HEK293 (cell line): ENCODE measurements around the gene KDSR.
A peak's percentile ranks its signal among the peaks of the same experiment; 100 is the strongest.

ENCODE experiments used
- GLIS1 ChIP-seq: fragments of 450-650 bp; formaldehyde crosslinking; IDR thresholded peaks from 2 replicates; pipeline ENCODE4 v1.5.1; 2016; ENCODE audit warnings: missing biosample characterization, missing genetic modification characterization
- HOXA7 ChIP-seq: sonication (generic); formaldehyde crosslinking; IDR thresholded peaks from 2 replicates; pipeline ENCODE4 v1.8.1; 2022; ENCODE audit warnings: missing genetic modification reagents, borderline replicate concordance
- OSR2 ChIP-seq: fragments of 450-650 bp; formaldehyde crosslinking; IDR thresholded peaks from 2 replicates; pipeline ENCODE4 v1.5.1; 2016; ENCODE audit warnings: missing biosample characterization, missing genetic modification characterization
- RBAK ChIP-seq: fragments of 450-650 bp; formaldehyde crosslinking; IDR thresholded peaks from 2 replicates; pipeline ENCODE4 v1.5.1; 2016; ENCODE audit warnings: missing biosample characterization, missing genetic modification characterization
- SALL2 ChIP-seq: fragments of 450-650 bp; formaldehyde crosslinking; IDR thresholded peaks from 2 replicates; pipeline ENCODE4 v1.5.0; 2017; ENCODE audit warnings: missing biosample characterization, mild to moderate bottlenecking, missing genetic modification characterization, borderline replicate concordance
- ZBTB7A ChIP-seq: fragments of 450-650 bp; formaldehyde crosslinking; IDR thresholded peaks from 2 replicates; pipeline ENCODE4 v1.5.1; 2016; ENCODE audit warnings: low read depth, missing biosample characterization, missing genetic modification characterization
- ZFHX2 ChIP-seq: fragments of 450-650 bp; formaldehyde crosslinking; conservative IDR thresholded peaks from 2 replicates; pipeline ENCODE4 v1.5.1; 2016; ENCODE audit warnings: missing biosample characterization, missing genetic modification characterization
- ZNF114 ChIP-seq: fragments of 450-650 bp; formaldehyde crosslinking; IDR thresholded peaks from 2 replicates; pipeline ENCODE4 v1.5.0; 2017; ENCODE audit warnings: missing biosample characterization, missing genetic modification characterization
- ZNF140 ChIP-seq: fragments of 450-650 bp; formaldehyde crosslinking; IDR thresholded peaks from 2 replicates; pipeline ENCODE4 v1.5.1; 2016; ENCODE audit warnings: missing biosample characterization, missing genetic modification characterization
- ZNF155 ChIP-seq: fragments of 450-650 bp; formaldehyde crosslinking; IDR thresholded peaks from 2 replicates; pipeline ENCODE4 v1.5.1; 2016; ENCODE audit warnings: missing biosample characterization, missing genetic modification characterization
- ZNF221 ChIP-seq: fragments of 450-650 bp; formaldehyde crosslinking; IDR thresholded peaks from 2 replicates; pipeline ENCODE4 v1.5.1; 2017; ENCODE audit warnings: missing biosample characterization, missing genetic modification characterization, borderline replicate concordance
- ZNF266 ChIP-seq: fragments of 450-650 bp; formaldehyde crosslinking; IDR thresholded peaks from 2 replicates; pipeline ENCODE4 v1.5.1; 2016; ENCODE audit warnings: missing biosample characterization, missing genetic modification characterization, low read depth
- ZNF274 ChIP-seq, 2 experiments: fragments of 200-500 bp in 1 of 2; fragments of 450-650 bp in 1 of 2; sonication (Bioruptor generic) in 1 of 2; formaldehyde crosslinking in 1 of 2; IDR thresholded peaks; 2 replicates each; pipeline versions ENCODE4 v1.5.1 to v1.6.1; 2014 to 2016; ENCODE audit warnings: borderline replicate concordance in 1 of 2, inconsistent platforms in 1 of 2, low read length in 1 of 2, missing biosample characterization in 1 of 2, missing genetic modification characterization in 1 of 2
- ZNF37A ChIP-seq: fragments of 450-650 bp; IDR thresholded peaks from 2 replicates; pipeline ENCODE4 v1.5.1; 2018; ENCODE audit warnings: missing biosample characterization, missing genetic modification characterization
- ZNF394 ChIP-seq: fragments of 450-650 bp; formaldehyde crosslinking; IDR thresholded peaks from 2 replicates; pipeline ENCODE4 v1.5.1; 2016; ENCODE audit warnings: missing biosample characterization, missing genetic modification characterization, mild to moderate bottlenecking, moderate library complexity, borderline replicate concordance
- ZNF404 ChIP-seq: fragments of 450-650 bp; formaldehyde crosslinking; IDR thresholded peaks from 2 replicates; pipeline ENCODE4 v1.5.1; 2017; ENCODE audit warnings: missing biosample characterization, missing genetic modification characterization
- ZNF48 ChIP-seq: fragments of 450-650 bp; formaldehyde crosslinking; IDR thresholded peaks from 2 replicates; pipeline ENCODE4 v1.5.1; 2016; ENCODE audit warnings: missing biosample characterization, missing genetic modification characterization
- ZNF544 ChIP-seq: fragments of 450-650 bp; formaldehyde crosslinking; IDR thresholded peaks from 2 replicates; pipeline ENCODE4 v1.5.0; 2017; ENCODE audit warnings: missing biosample characterization, missing genetic modification characterization
- ZNF558 ChIP-seq: fragments of 450-650 bp; formaldehyde crosslinking; IDR thresholded peaks from 2 replicates; pipeline ENCODE4 v1.5.1; 2016; ENCODE audit warnings: missing biosample characterization, missing genetic modification characterization
- ZNF596 ChIP-seq: fragments of 450-650 bp; IDR thresholded peaks from 2 replicates; pipeline ENCODE4 v1.5.0; 2018; ENCODE audit warnings: missing biosample characterization, mild to moderate bottlenecking, missing genetic modification characterization, moderate library complexity
- ZNF600 ChIP-seq: fragments of 450-650 bp; formaldehyde crosslinking; IDR thresholded peaks from 2 replicates; pipeline ENCODE4 v1.5.1; 2016; ENCODE audit warnings: missing biosample characterization, missing genetic modification characterization
- ZNF76 ChIP-seq: fragments of 450-650 bp; formaldehyde crosslinking; IDR thresholded peaks from 2 replicates; pipeline ENCODE4; 2016; ENCODE audit warnings: low read depth, missing biosample characterization, missing genetic modification characterization, borderline replicate concordance
- ZNF768 ChIP-seq: fragments of 450-650 bp; formaldehyde crosslinking; IDR thresholded peaks from 2 replicates; pipeline ENCODE4 v1.5.1; 2018; ENCODE audit warnings: missing biosample characterization, mild to moderate bottlenecking, missing genetic modification characterization
- TF ChIP-seq, protein P1 (sequence below): fragments of 450-650 bp; formaldehyde crosslinking; IDR thresholded peaks from 2 replicates; pipeline ENCODE4 v1.5.1; 2016; ENCODE audit warnings: missing biosample characterization, missing genetic modification characterization
- TF ChIP-seq, protein P2 (sequence below): fragments of 450-650 bp; formaldehyde crosslinking; IDR thresholded peaks from 2 replicates; pipeline ENCODE4; 2016; ENCODE audit warnings: missing biosample characterization, missing genetic modification characterization
- TF ChIP-seq, protein P3 (sequence below): fragments of 450-650 bp; formaldehyde crosslinking; IDR thresholded peaks from 2 replicates; pipeline ENCODE4 v1.5.1; 2016; ENCODE audit warnings: missing biosample characterization, missing genetic modification characterization, borderline replicate concordance
- TF ChIP-seq, protein P4 (sequence below): fragments of 450-650 bp; formaldehyde crosslinking; IDR thresholded peaks from 2 replicates; pipeline ENCODE4 v1.5.1; 2016; ENCODE audit warnings: missing biosample characterization, missing genetic modification characterization
- TF ChIP-seq, protein P5 (sequence below): fragments of 450-650 bp; formaldehyde crosslinking; IDR thresholded peaks from 2 replicates; pipeline ENCODE4 v1.5.1; 2016; ENCODE audit warnings: missing biosample characterization, missing genetic modification characterization
- TF ChIP-seq, protein P6 (sequence below): fragments of 450-650 bp; formaldehyde crosslinking; IDR thresholded peaks from 2 replicates; pipeline ENCODE4 v1.5.1; 2016; ENCODE audit warnings: missing biosample characterization, missing genetic modification characterization
- TF ChIP-seq, protein P7 (sequence below): fragments of 450-650 bp; formaldehyde crosslinking; IDR thresholded peaks from 2 replicates; pipeline ENCODE4 v1.5.1; 2016; ENCODE audit warnings: missing biosample characterization, missing genetic modification characterization

The KDSR gene

DNA sequence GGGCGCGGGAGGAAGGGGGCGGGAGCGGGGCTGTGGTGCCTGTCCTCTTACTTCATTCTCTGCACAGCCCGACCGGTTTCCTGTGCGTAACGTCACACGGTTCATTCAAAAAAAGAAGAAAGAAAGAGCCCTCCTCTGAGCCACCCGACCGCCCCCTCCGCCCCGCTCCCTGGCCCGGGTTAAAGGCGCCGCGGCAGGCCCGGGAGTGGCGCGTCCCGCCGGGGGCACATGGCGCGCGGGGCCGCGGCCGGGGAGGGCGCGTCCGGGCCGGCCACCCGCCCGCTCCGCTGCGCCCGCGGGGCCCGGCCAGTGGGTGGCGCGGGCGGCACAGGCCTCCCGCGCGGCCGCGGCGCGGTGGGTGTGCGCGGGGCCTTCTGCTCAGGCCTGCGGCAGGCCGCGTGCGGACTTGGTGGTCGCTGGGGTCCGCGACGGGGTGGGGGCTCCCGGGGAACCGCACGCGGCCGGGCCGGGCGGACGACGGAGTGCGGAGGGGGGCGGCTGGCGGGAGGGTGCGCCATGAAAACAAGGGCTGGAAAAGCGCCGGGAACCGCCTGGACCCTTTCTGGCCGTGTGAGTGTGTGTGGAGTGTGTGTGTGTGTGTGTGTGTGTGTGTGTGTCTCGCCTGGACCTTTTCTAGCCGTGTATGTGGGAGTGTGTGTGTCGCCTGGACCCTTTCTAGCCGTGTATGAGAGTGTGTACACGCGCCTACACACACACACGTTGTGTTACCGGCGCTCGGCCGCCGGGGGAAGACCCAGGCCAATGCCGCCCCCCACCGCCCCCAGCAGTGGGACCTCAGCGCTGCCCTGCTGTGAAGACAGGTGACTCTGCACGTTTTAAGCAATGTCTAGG, 46.7 kb downstream of the KDSR start (continued):
- TF ChIP-seq ZNF274 (IDR thresholded peaks at IDR 0.05; ENCODE audit: low read length) (no peak), ZNF274 (tag by site-specific recombination; IDR thresholded peaks at IDR 0.05; ENCODE audit: borderline replicate concordance) (no peak), SALL2 (tag by site-specific recombination) (no peak), ZNF558 (tag by site-specific recombination) (no peak), ZNF221 (no peak), HOXA7 (no peak), ZNF544 (tag by site-specific recombination) (no peak), ZNF155 (tag by site-specific recombination) (no peak), ZNF404 (tag by site-specific recombination) (no peak), ZFHX2 (tag by site-specific recombination) (peak; percentile 90), ZNF114 (tag by site-specific recombination) (no peak), ZNF37A (no peak), ZNF266 (0 out of 2 replicates have a peak, but pooled peaks have one; percentile 36), ZNF596 (tag by site-specific recombination) (no peak), ZNF76 (tag by site-specific recombination) (no peak), ZNF600 (tag by site-specific recombination) (no peak), OSR2 (tag by site-specific recombination) (no peak), ZNF140 (tag by site-specific recombination) (no peak), ZBTB7A (no peak), RBAK (no peak), GLIS1 (tag by site-specific recombination) (peak; percentile 15), ZNF394 (tag by site-specific recombination) (no peak), ZNF768 (tag by site-specific recombination) (no peak), ZNF48 (no peak)
- TF ChIP-seq, protein P1, sequence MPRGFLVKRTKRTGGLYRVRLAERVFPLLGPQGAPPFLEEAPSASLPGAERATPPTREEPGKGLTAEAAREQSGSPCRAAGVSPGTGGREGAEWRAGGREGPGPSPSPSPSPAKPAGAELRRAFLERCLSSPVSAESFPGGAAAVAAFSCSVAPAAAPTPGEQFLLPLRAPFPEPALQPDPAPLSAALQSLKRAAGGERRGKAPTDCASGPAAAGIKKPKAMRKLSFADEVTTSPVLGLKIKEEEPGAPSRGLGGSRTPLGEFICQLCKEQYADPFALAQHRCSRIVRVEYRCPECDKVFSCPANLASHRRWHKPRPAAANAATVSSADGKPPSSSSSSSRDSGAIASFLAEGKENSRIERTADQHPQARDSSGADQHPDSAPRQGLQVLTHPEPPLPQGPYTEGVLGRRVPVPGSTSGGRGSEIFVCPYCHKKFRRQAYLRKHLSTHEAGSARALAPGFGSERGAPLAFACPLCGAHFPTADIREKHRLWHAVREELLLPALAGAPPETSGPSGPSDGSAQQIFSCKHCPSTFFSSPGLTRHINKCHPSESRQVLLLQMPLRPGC (tag by site-specific recombination): no peak
- TF ChIP-seq, protein P2, sequence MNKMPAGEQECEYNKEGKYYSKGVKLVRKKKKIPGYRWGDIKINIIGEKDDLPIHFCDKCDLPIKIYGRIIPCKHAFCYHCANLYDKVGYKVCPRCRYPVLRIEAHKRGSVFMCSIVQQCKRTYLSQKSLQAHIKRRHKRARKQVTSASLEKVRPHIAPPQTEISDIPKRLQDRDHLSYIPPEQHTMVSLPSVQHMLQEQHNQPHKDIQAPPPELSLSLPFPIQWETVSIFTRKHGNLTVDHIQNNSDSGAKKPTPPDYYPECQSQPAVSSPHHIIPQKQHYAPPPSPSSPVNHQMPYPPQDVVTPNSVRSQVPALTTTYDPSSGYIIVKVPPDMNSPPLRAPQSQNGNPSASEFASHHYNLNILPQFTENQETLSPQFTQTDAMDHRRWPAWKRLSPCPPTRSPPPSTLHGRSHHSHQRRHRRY (tag by site-specific recombination): no peak
- TF ChIP-seq, protein P3, sequence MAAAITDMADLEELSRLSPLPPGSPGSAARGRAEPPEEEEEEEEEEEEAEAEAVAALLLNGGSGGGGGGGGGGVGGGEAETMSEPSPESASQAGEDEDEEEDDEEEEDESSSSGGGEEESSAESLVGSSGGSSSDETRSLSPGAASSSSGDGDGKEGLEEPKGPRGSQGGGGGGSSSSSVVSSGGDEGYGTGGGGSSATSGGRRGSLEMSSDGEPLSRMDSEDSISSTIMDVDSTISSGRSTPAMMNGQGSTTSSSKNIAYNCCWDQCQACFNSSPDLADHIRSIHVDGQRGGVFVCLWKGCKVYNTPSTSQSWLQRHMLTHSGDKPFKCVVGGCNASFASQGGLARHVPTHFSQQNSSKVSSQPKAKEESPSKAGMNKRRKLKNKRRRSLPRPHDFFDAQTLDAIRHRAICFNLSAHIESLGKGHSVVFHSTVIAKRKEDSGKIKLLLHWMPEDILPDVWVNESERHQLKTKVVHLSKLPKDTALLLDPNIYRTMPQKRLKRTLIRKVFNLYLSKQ: no peak
- TF ChIP-seq, protein P4, sequence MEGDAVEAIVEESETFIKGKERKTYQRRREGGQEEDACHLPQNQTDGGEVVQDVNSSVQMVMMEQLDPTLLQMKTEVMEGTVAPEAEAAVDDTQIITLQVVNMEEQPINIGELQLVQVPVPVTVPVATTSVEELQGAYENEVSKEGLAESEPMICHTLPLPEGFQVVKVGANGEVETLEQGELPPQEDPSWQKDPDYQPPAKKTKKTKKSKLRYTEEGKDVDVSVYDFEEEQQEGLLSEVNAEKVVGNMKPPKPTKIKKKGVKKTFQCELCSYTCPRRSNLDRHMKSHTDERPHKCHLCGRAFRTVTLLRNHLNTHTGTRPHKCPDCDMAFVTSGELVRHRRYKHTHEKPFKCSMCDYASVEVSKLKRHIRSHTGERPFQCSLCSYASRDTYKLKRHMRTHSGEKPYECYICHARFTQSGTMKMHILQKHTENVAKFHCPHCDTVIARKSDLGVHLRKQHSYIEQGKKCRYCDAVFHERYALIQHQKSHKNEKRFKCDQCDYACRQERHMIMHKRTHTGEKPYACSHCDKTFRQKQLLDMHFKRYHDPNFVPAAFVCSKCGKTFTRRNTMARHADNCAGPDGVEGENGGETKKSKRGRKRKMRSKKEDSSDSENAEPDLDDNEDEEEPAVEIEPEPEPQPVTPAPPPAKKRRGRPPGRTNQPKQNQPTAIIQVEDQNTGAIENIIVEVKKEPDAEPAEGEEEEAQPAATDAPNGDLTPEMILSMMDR: no peak
- TF ChIP-seq, protein P5, sequence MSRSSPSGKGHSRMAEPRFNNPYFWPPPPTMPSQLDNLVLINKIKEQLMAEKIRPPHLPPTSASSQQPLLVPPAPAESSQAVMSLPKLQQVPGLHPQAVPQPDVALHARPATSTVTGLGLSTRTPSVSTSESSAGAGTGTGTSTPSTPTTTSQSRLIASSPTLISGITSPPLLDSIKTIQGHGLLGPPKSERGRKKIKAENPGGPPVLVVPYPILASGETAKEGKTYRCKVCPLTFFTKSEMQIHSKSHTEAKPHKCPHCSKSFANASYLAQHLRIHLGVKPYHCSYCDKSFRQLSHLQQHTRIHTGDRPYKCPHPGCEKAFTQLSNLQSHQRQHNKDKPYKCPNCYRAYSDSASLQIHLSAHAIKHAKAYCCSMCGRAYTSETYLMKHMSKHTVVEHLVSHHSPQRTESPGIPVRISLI (tag by site-specific recombination): no peak
- TF ChIP-seq, protein P6, sequence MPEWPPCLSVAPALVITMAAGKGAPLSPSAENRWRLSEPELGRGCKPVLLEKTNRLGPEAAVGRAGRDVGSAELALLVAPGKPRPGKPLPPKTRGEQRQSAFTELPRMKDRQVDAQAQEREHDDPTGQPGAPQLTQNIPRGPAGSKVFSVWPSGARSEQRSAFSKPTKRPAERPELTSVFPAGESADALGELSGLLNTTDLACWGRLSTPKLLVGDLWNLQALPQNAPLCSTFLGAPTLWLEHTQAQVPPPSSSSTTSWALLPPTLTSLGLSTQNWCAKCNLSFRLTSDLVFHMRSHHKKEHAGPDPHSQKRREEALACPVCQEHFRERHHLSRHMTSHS (tag by site-specific recombination): no peak
- TF ChIP-seq, protein P7, sequence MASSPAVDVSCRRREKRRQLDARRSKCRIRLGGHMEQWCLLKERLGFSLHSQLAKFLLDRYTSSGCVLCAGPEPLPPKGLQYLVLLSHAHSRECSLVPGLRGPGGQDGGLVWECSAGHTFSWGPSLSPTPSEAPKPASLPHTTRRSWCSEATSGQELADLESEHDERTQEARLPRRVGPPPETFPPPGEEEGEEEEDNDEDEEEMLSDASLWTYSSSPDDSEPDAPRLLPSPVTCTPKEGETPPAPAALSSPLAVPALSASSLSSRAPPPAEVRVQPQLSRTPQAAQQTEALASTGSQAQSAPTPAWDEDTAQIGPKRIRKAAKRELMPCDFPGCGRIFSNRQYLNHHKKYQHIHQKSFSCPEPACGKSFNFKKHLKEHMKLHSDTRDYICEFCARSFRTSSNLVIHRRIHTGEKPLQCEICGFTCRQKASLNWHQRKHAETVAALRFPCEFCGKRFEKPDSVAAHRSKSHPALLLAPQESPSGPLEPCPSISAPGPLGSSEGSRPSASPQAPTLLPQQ (tag by site-specific recombination): peak; percentile 18; the same call in 1 of the 2 replicates
